ENCODE results near the gene P4HA2. TPM values are rescaled to one million over a fixed set of nuclear protein-coding genes. Genes with fewer than 3 reads are reported as not detected.

The P4HA2 gene
- 48.7 and 49.4 TPM in 2 replicates for total RNA-seq

- Mint-ChIP-seq H3K36me3 (ENCODE audit: low read depth) (peaks cover 31% of the 10 kb centered on the region), H3K4me3 (peak within 1 kb of the TSS; percentile 82), H3K27me3 (ENCODE audit: insufficient read depth) (peaks cover 14% of the 10 kb centered on the region), H3K4me1 (ENCODE audit: low read depth) (peaks cover 55% of the 10 kb centered on the region), H3K27ac (no peak within 1 kb of the TSS), H3K9me3 (no peaks in the 10 kb centered on the region)
- intact Hi-C loops (cut with micrococcal nuclease) = loop anchor here (2.0 to 5.0 kb wide), 3 partner anchors 50 to 640 kb away; partner anchors contain the start of genes GDF9 and UQCRQ
- peak; percentile 52 for DNase-seq (ENCODE audit: low spot score)
Measured at GRCh38 chr5:132227485-132228240, at the start of gene P4HA2. Gene P4HA2 (minus strand): TSS chr5:132227853. CDS start chr5:132218626, 9,227 bp downstream.

GRCh38 chr5:132277256-132277655, 49.6 kb upstream of the P4HA2 start:
- intact Hi-C loops (cut with micrococcal nuclease) = no loop called here
- Mint-ChIP-seq H3K27ac (no peak overlapping the region), H3K4me3 (no peak overlapping the region), H3K27me3 (ENCODE audit: insufficient read depth) (peaks cover 21% of the 10 kb centered on the region), H3K9me3 (no peaks in the 10 kb centered on the region), H3K4me1 (ENCODE audit: low read depth) (no peaks in the 10 kb centered on the region), H3K36me3 (ENCODE audit: low read depth) (no peaks in the 10 kb centered on the region)
- no peak for DNase-seq (ENCODE audit: low spot score)

- Mint-ChIP-seq H3K27me3 (ENCODE audit: insufficient read depth) (peaks cover 17% of the 10 kb centered on the region), H3K36me3 (ENCODE audit: low read depth) (no peaks in the 10 kb centered on the region), H3K9me3 (no peaks in the 10 kb centered on the region), H3K4me3 (no peak overlapping the region), H3K4me1 (ENCODE audit: low read depth) (no peaks in the 10 kb centered on the region), H3K27ac (no peak overlapping the region)
- intact Hi-C loops (cut with micrococcal nuclease) = no loop called here
- no peak for DNase-seq (ENCODE audit: low spot score)
Measured at GRCh38 chr5:132275367-132276220, 47.9 kb upstream of the P4HA2 start.

DNA sequence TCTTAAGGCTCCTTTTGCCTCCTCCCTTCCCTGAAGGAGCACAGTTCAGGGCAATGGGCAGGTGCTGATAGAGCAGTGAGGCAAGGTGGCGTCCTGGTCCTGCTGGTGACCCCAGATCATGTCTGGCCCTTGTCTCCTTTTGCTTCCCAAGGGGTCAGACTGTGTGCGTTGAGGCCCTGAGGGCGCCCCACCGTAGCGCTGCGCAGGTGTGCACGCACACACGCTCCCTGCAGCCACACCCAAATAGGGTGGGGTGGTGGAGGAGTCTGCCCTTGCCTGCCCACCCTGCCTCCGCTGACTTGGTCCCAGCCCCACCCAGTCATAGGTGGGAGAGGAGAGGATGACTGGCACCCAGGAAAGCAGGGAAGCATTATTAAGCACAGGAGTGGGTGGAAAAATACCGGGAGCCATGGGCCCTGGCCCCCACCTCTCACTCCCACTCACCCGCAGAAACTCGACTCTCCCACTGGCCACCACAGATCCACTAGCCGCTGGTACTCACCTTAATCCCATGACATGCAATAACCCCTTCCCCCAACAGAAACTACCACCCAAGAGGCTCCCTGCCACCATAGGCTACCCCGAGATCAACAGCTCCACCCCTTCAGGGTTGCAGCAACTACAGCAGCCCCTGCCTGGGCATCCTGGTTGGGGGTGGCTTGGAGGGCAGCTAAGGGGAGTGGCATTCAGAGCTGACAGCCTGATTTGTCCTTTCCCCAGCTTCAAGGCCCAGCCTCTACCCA, 46.6 kb upstream of the P4HA2 start:
- H3K27me3 Mint-ChIP-seq (ENCODE audit: insufficient read depth) = peaks cover 12% of the 10 kb centered on the region

GRCh38 chr5:132273631-132274030, 46.0 kb upstream of the P4HA2 start:
- H3K36me3 Mint-ChIP-seq (ENCODE audit: low read depth) = no peaks in the 10 kb centered on the region
- H3K4me1 Mint-ChIP-seq (ENCODE audit: low read depth) = peaks cover 3% of the 10 kb centered on the region
- peaks cover 12% of the 10 kb centered on the region for H3K27me3 Mint-ChIP-seq (ENCODE audit: insufficient read depth)
- DNase-seq (ENCODE audit: low spot score) = no peak
- H3K9me3 Mint-ChIP-seq = no peaks in the 10 kb centered on the region
- H3K27ac Mint-ChIP-seq = no peak overlapping the region
- H3K4me3 Mint-ChIP-seq = no peak overlapping the region
- intact Hi-C loops (cut with micrococcal nuclease) = loop anchor here (2.0 kb wide), 2 partner anchors 21 to 209 kb away; partner anchors contain the start of gene SLC22A4

More for the DNA sequence above, 46.6 kb upstream of the P4HA2 start:
- H3K27ac Mint-ChIP-seq = no peak overlapping the region
- no peaks in the 10 kb centered on the region for H3K9me3 Mint-ChIP-seq
- no peak overlapping the region for H3K4me3 Mint-ChIP-seq
- H3K36me3 Mint-ChIP-seq (ENCODE audit: low read depth) = no peaks in the 10 kb centered on the region
- no peak for DNase-seq (ENCODE audit: low spot score)
- H3K4me1 Mint-ChIP-seq (ENCODE audit: low read depth) = no peaks in the 10 kb centered on the region
- intact Hi-C loops (cut with micrococcal nuclease) = no loop called here

GRCh38 chr5:132272311-132273210, 44.9 kb upstream of the P4HA2 start:
- H3K9me3 Mint-ChIP-seq = no peaks in the 10 kb centered on the region
- H3K4me1 Mint-ChIP-seq (ENCODE audit: low read depth) = peaks cover 5% of the 10 kb centered on the region
- no peak overlapping the region for H3K27ac Mint-ChIP-seq
- H3K36me3 Mint-ChIP-seq (ENCODE audit: low read depth) = no peaks in the 10 kb centered on the region
- intact Hi-C loops (cut with micrococcal nuclease) = loop anchor here (1.0 to 2.0 kb wide), 3 partner anchors 22 to 229 kb away; partner anchors contain the start of gene SLC22A4
- H3K4me3 Mint-ChIP-seq = no peak overlapping the region
- DNase-seq (ENCODE audit: low spot score) = peak; percentile 33
- H3K27me3 Mint-ChIP-seq (ENCODE audit: insufficient read depth) = peaks cover 12% of the 10 kb centered on the region

DNA sequence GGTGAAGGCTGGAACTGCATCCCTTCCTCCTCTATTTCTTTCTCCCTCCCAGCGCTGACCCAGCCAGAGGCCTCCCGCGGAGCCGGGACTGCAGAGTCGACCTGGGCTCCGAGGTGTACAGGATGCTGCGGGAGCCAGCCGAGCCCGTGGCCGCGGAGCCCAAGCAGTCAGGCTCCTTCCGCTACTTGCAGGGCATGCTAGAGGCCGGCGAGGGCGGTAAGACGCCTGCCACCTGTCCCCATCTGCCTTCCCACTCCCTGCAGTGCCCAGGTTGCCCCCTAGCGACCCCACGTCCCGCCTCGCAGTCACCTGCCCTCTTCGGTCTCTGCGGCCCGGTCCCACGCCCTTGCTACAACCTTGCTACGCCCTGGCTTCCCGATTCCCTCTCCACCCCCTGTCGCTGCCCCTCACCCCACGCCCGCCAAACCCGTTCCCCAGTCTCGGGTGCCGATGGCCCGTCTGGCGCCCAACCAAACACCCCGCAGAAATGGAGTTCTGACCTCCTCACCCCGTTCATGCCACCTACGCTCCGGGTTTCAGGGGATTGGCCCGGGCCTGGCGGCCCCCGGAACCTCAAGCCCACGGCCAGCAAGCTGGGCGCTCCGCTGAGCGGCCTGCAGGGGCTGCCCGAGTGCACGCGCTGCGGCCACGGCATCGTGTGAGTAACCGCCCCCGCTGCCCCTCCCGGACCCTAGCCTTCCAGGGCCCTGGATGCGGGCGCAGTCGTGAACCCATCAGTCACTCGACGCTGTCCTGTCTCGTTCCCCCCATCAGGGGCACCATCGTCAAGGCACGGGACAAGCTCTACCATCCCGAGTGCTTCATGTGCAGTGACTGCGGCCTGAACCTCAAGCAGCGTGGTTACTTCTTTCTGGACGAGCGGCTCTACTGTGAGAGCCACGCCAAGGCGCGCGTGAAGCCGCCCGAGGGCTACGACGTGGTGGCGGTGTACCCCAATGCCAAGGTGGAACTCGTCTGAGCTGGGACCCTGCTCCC, 43.9 kb upstream of the P4HA2 start:
- no peak for DNase-seq (ENCODE audit: low spot score)

GRCh38 chr5:132270706-132271105, 43.1 kb upstream of the P4HA2 start:
- no peak for DNase-seq (ENCODE audit: low spot score)
- Mint-ChIP-seq H3K27me3 (ENCODE audit: insufficient read depth) (peaks cover 12% of the 10 kb centered on the region), H3K4me3 (no peak overlapping the region), H3K9me3 (no peaks in the 10 kb centered on the region), H3K27ac (no peak overlapping the region), H3K36me3 (ENCODE audit: low read depth) (no peaks in the 10 kb centered on the region), H3K4me1 (ENCODE audit: low read depth) (peaks cover 5% of the 10 kb centered on the region)
- intact Hi-C loops (cut with micrococcal nuclease) = no loop called here

More for the DNA sequence above, 43.9 kb upstream of the P4HA2 start:
- intact Hi-C loops (cut with micrococcal nuclease) = loop anchor here (1.0 to 2.0 kb wide), 3 partner anchors 23 to 230 kb away; partner anchors contain the start of gene SLC22A4
- Mint-ChIP-seq H3K4me1 (ENCODE audit: low read depth) (peaks cover 5% of the 10 kb centered on the region), H3K27ac (no peak overlapping the region), H3K36me3 (ENCODE audit: low read depth) (no peaks in the 10 kb centered on the region), H3K27me3 (ENCODE audit: insufficient read depth) (peaks cover 12% of the 10 kb centered on the region), H3K9me3 (no peaks in the 10 kb centered on the region), H3K4me3 (no peak overlapping the region)

DNA sequence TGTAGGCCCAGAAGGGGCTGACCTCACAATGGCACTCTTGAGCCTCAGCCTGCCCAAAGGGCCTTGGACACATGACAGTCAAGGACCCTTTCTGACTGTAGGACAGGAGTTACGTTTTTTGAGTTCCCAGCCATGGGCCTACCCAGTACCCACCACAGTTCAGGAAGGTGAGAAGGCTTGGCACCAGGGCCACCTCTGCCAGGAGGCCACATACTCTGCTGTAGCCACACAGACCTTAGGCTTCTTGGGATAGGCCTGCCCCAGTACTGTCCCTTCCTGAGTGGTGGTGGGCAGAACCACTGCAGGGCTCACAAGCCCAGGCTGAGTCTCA, 42.6 kb upstream of the P4HA2 start:
- Mint-ChIP-seq H3K36me3 (ENCODE audit: low read depth) (no peaks in the 10 kb centered on the region), H3K9me3 (no peaks in the 10 kb centered on the region), H3K27me3 (ENCODE audit: insufficient read depth) (peaks cover 10% of the 10 kb centered on the region), H3K27ac (no peak overlapping the region), H3K4me1 (ENCODE audit: low read depth) (peaks cover 5% of the 10 kb centered on the region), H3K4me3 (no peak overlapping the region)
- DNase-seq (ENCODE audit: low spot score) = no peak
- intact Hi-C loops (cut with micrococcal nuclease) = no loop called here

- H3K4me1 Mint-ChIP-seq (ENCODE audit: low read depth) = peaks cover 8% of the 10 kb centered on the region
- intact Hi-C loops (cut with micrococcal nuclease) = no loop called here
- no peaks in the 10 kb centered on the region for H3K36me3 Mint-ChIP-seq (ENCODE audit: low read depth)
Measured at GRCh38 chr5:132269635-132270334, 42.1 kb upstream of the P4HA2 start.

More at GRCh38 chr5:132269635-132270334, 42.1 kb upstream of the P4HA2 start:
- no peak overlapping the region for H3K4me3 Mint-ChIP-seq
- H3K27me3 Mint-ChIP-seq (ENCODE audit: insufficient read depth) = peaks cover 7% of the 10 kb centered on the region
- no peak overlapping the region for H3K27ac Mint-ChIP-seq
- H3K9me3 Mint-ChIP-seq = no peaks in the 10 kb centered on the region
- DNase-seq (ENCODE audit: low spot score) = no peak

All from activated T-helper 1 cell treated with anti-CD3 and anti-CD28 coated beads, Interleukin-12 subunit alpha, Interleukin-12 subunit beta, Interleukin-2, Interleukin-4 antibody, amounts not matched to agents 30 ng/mL and 10 ng/mL and 1 ng/mL, durations not matched to agents 14 hours and 24 hours and 36 hours (primary cell).